DMS53 treated with DMSO at 0.1 percent for 48 hours (cell line): ENCODE data around the gene MECR.
"Not testable (repeated sequence)": the region's sequence is repeated elsewhere in the genome, so short reads cannot be mapped to it uniquely, and the experiment has no call there.

ENCODE experiments used
- DNase-seq: peaks from one replicate; lab custom pipeline; 2025; ENCODE audit not compliant: unreplicated experiment; lab: John Stamatoyannopoulos, UW

The MECR gene

GRCh38 chr1:29171521-29171920 is 59.2 kb downstream of the MECR start:
- DNase-seq: no peak

GRCh38 chr1:29171089-29171488 is 59.6 kb downstream of the MECR start:
- DNase-seq: no peak

GRCh38 chr1:29169976-29170375 is 60.8 kb downstream of the MECR start:
- no peak for DNase-seq

GRCh38 chr1:29167904-29168303 is 62.8 kb downstream of the MECR start:
- no peak for DNase-seq

GRCh38 chr1:29166291-29166878 is 64.3 kb downstream of the MECR start:
- DNase-seq: no peak

- no peak for DNase-seq
These were observed 66.1 kb downstream of the MECR start for GRCh38 chr1:29164588-29164987.

GRCh38 chr1:29162476-29163138 is 68.1 kb downstream of the MECR start:
- DNase-seq: no peak

GRCh38 chr1:29162025-29162424 is 68.7 kb downstream of the MECR start:
- DNase-seq: no peak

GRCh38 chr1:29159773-29160172 is 71.0 kb downstream of the MECR start:
- DNase-seq: no peak

GRCh38 chr1:29157269-29157601 is 73.5 kb downstream of the MECR start:
- no peak for DNase-seq

- no peak for DNase-seq
These were observed 74.0 kb downstream of the MECR start for GRCh38 chr1:29156543-29157268.

GRCh38 chr1:29152046-29152805 is 78.5 kb downstream of the MECR start:
- no peak for DNase-seq

- DNase-seq: not testable (repeated sequence)
These were observed 80.4 kb downstream of the MECR start for GRCh38 chr1:29150346-29150745.

- DNase-seq: no peak
These were observed 81.9 kb downstream of the MECR start for GRCh38 chr1:29148656-29149491.

- DNase-seq: no peak
These were observed 84.8 kb downstream of the MECR start for GRCh38 chr1:29145739-29146437.

- DNase-seq: no peak
These were observed 86.6 kb downstream of the MECR start for GRCh38 chr1:29144178-29144577.

- DNase-seq: no peak
These were observed 88.0 kb downstream of the MECR start for GRCh38 chr1:29142714-29143113.
